Measurements from ENCODE around the gene BAG5.

BAG5 gene

DNA sequence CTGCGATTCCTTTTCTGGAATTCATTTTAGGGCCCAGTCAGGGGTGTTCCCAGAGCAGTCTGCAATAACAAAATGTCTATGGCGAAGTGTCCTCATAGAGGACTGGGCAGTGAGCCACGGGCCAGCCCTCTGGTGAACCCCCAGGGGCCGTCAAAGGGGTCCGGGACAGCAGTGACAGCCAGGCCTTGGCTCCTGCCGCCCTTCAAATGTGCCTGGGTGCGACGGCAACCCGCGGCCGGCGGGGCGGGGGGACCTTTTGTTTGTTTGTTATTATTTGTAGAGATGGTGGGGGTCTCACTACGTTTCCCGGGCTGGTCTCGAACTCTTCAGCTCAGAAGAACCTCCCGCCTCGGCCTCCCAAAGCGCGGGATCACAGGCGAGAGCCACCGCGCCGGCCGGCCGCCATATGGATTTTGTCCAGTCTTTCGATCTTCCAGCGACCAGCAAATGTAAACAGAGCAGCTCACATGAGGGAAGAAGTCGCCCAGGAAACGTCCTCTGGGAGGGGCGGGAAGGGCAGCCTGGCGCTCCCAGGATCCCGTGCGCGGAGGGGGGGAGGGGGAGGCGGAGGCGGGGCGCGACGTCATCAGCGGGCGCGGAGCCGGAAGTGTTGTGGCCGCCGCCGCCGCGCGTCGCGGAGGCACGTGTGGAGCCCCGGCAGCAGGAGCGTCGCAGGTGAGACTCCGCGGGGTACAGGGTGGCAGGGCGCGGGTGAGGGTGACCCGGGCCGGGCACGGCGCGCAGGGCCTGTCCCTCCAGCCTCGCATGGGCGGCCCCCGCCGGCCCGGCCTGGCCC is 33.7 kb downstream of the BAG5 start, which contains the start of gene TRMT61A:
Gene TRMT61A, plus strand, starts transcription at position 610 of the 796 bp plus-strand sequence. CDS start 783 bp downstream, outside the sequence.
- no peak within 1 kb of the TSS for H4K91ac ChIP-seq (ENCODE audit: low read depth, low read length, poor library complexity)
- H3K27me3 ChIP-seq (ENCODE audit: control insufficient read depth in 3 of 3, insufficient read depth in 3 of 3, low read depth in 1 of 3, low read length in 3 of 3) = peaks cover 0 to 8% (median 2%) of the 10 kb centered on the region in 3 experiments
- peak within 1 kb of the TSS; percentile 84 for H3K9ac ChIP-seq (ENCODE audit: low read depth, low read length, poor library complexity)
- H2BK5ac ChIP-seq (ENCODE audit: low read length) = peak within 1 kb of the TSS; percentile 75
- H3K4ac ChIP-seq (ENCODE audit: low read length) = peak within 1 kb of the TSS; percentile 77
- peak within 1 kb of the TSS; percentile 92 for H3K18ac ChIP-seq (ENCODE audit: low read length)
- H3K79me1 ChIP-seq (ENCODE audit: low read depth, low read length) = peaks cover 14% of the 10 kb centered on the region
- H3K27ac ChIP-seq (replicated peaks; ENCODE audit: low read length) = no peak within 1 kb of the TSS
- H2BK120ac ChIP-seq (ENCODE audit: low read depth, low read length) = peak within 1 kb of the TSS; percentile 89
- no peak within 1 kb of the TSS for H4K8ac ChIP-seq (ENCODE audit: low read depth, low read length)
- peak within 1 kb of the TSS; percentile 76 for H2AK5ac ChIP-seq (ENCODE audit: low read depth, low read length)
- no peaks in the 10 kb centered on the region for H3K9me3 ChIP-seq (replicated peaks in 1 of 2; ENCODE audit: control insufficient read depth in 2 of 2, insufficient read depth in 1 of 2, low read depth in 1 of 2, low read length in 2 of 2)
- H3K4me2 ChIP-seq (ENCODE audit: insufficient read depth, low read length, poor library complexity, severe bottlenecking) = peak within 1 kb of the TSS; percentile 90
- peak within 1 kb of the TSS; percentile 89 for H3K23ac ChIP-seq (ENCODE audit: low read depth, low read length, poor library complexity)
- H3K4me1 ChIP-seq (ENCODE audit: control insufficient read depth in 2 of 2, insufficient read depth in 1 of 2, low read depth in 1 of 2, low read length in 2 of 2) = peaks cover 16 to 29% of the 10 kb centered on the region in 2 donors
- peaks cover 0 to 17% of the 10 kb centered on the region in 2 donors for H3K36me3 ChIP-seq (replicated peaks in 1 of 2; ENCODE audit: control insufficient read depth in 2 of 2, insufficient read depth in 2 of 2, low read length in 2 of 2)
- H2BK12ac ChIP-seq (ENCODE audit: low read length) = no peak within 1 kb of the TSS
- peak within 1 kb of the TSS; percentile 71 for H2BK15ac ChIP-seq (ENCODE audit: low read length)
- peak within 1 kb of the TSS; percentile 39 for H3K14ac ChIP-seq (ENCODE audit: low read length)
- H2AFZ ChIP-seq (ENCODE audit: low read length) = peak within 1 kb of the TSS; percentile 83
- peak within 1 kb of the TSS; percentile 94 to 98 for H3K4me3 ChIP-seq (ENCODE audit: low read length in 2 of 2)
- peak; percentile 75 for DNase-seq (ENCODE audit: low spot score)
- WGBS, 2 donors (ENCODE audit: extremely low coverage in 2 of 2, insufficient read length in 2 of 2, insufficient replicate concordance in 1 of 2) = no CpG with 5 or more reads among the region's 70 CpGs

DNA sequence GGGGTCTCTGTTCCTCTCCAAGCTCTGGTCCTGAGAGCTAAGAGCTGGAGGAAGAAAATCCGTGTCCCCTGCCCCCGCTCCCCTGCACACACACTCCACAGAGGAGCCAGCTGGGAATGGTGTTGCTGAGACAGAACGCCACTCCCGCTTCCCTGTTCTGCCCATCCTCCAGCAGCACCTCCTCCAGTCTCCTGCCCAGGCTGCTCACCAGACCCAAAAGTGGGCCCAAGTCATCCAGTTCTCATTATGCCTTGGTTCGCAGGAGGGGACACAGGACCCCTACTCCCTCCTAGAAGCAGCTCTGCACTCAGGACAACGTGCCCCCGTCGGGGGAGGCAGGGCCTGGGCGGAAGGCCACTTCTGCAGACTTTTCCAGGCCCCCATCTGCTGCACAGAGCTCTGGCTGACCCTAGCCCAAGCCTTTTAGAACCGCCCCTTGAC is 34.3 kb downstream of the BAG5 start:
- H4K8ac ChIP-seq (ENCODE audit: low read depth, low read length) = no peak overlapping the region

DNA sequence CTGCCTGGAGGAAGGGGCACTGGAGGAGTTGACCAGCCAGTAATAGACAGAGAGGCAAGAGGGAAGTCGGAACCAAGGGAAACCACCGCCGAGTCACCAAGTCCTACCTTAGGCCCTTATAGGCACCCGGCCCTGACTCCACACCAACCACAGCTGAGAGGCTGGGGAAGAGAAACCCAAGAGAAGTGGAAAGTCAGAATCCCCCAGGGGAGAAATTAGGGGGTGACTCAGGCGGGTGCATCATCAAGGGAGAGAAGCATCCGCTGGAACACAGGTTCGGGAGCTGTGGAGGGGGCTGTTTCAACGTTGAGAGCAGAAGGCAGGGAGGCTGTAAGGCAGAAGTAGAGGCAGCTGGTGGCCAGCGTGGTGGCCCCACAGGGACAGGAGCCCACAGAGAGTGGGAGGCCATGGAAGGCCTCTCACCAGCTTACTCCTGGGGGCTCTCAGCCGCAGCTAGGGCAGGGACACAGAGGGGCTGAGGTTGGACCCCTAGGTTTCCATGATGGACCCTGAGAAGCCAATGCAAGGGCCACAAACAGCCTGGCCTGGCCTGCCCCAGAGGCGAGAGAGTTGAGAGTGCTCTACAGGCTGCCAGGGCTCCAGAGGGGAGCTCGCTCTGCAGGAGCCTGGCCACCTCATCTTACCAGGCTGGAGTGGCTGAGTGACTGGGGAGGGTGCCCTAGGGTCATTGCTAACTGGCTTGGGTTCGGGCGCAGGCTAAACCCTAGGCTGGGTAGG is 34.9 kb downstream of the BAG5 start:
- no peak overlapping the region for H3K18ac ChIP-seq (ENCODE audit: low read length)
- H4K8ac ChIP-seq (ENCODE audit: low read depth, low read length) = no peak overlapping the region
- H3K4me1 ChIP-seq (ENCODE audit: control insufficient read depth in 2 of 2, insufficient read depth in 1 of 2, low read depth in 1 of 2, low read length in 2 of 2) = peaks cover 21 to 39% of the 10 kb centered on the region in 2 donors
- no peak overlapping the region for H2BK5ac ChIP-seq (ENCODE audit: low read length)
- no peak for DNase-seq (ENCODE audit: low spot score)
- H2BK120ac ChIP-seq (ENCODE audit: low read depth, low read length) = no peak overlapping the region
- no peak overlapping the region for H4K91ac ChIP-seq (ENCODE audit: low read depth, low read length, poor library complexity)
- H3K4ac ChIP-seq (ENCODE audit: low read length) = no peak overlapping the region
- H3K23ac ChIP-seq (ENCODE audit: low read depth, low read length, poor library complexity) = peak overlapping the region; percentile 61
- peaks cover 0 to 18% (median 2%) of the 10 kb centered on the region in 3 experiments for H3K27me3 ChIP-seq (ENCODE audit: control insufficient read depth in 3 of 3, insufficient read depth in 3 of 3, low read depth in 1 of 3, low read length in 3 of 3)
- no peak overlapping the region for H3K14ac ChIP-seq (ENCODE audit: low read length)
- H3K79me1 ChIP-seq (ENCODE audit: low read depth, low read length) = peaks cover 14% of the 10 kb centered on the region
- H2AK5ac ChIP-seq (ENCODE audit: low read depth, low read length) = peak overlapping the region; percentile 27
- H3K27ac ChIP-seq (replicated peaks; ENCODE audit: low read length) = no peak overlapping the region
- no peaks in the 10 kb centered on the region for H3K9me3 ChIP-seq (replicated peaks in 1 of 2; ENCODE audit: control insufficient read depth in 2 of 2, insufficient read depth in 1 of 2, low read depth in 1 of 2, low read length in 2 of 2)
- H3K4me3 ChIP-seq (ENCODE audit: low read length in 2 of 2) = peak overlapping the region in 1 of 2 donors; percentile 98
- peak overlapping the region; percentile 63 for H2BK12ac ChIP-seq (ENCODE audit: low read length)
- H2AFZ ChIP-seq (ENCODE audit: low read length) = no peak overlapping the region
- no CpG with 5 or more reads among the region's 14 CpGs for WGBS, 2 donors (ENCODE audit: extremely low coverage in 2 of 2, insufficient read length in 2 of 2, insufficient replicate concordance in 1 of 2)
- peak overlapping the region; percentile 71 for H2BK15ac ChIP-seq (ENCODE audit: low read length)
- no peak overlapping the region for H3K4me2 ChIP-seq (ENCODE audit: insufficient read depth, low read length, poor library complexity, severe bottlenecking)
- peaks cover 0 to 16% of the 10 kb centered on the region in 2 donors for H3K36me3 ChIP-seq (replicated peaks in 1 of 2; ENCODE audit: control insufficient read depth in 2 of 2, insufficient read depth in 2 of 2, low read length in 2 of 2)
- H3K9ac ChIP-seq (ENCODE audit: low read depth, low read length, poor library complexity) = peak overlapping the region; percentile 65

More for the DNA sequence above, 34.3 kb downstream of the BAG5 start:
- peaks cover 0 to 14% (median 2%) of the 10 kb centered on the region in 3 experiments for H3K27me3 ChIP-seq (ENCODE audit: control insufficient read depth in 3 of 3, insufficient read depth in 3 of 3, low read depth in 1 of 3, low read length in 3 of 3)
- peak overlapping the region; percentile 3 for H3K23ac ChIP-seq (ENCODE audit: low read depth, low read length, poor library complexity)
- H3K27ac ChIP-seq (replicated peaks; ENCODE audit: low read length) = no peak overlapping the region
- no peak overlapping the region for H2BK120ac ChIP-seq (ENCODE audit: low read depth, low read length)
- H2AFZ ChIP-seq (ENCODE audit: low read length) = peak overlapping the region; percentile 56
- peak overlapping the region; percentile 92 for H3K18ac ChIP-seq (ENCODE audit: low read length)
- no peaks in the 10 kb centered on the region for H3K9me3 ChIP-seq (replicated peaks in 1 of 2; ENCODE audit: control insufficient read depth in 2 of 2, insufficient read depth in 1 of 2, low read depth in 1 of 2, low read length in 2 of 2)
- no peak overlapping the region for H4K91ac ChIP-seq (ENCODE audit: low read depth, low read length, poor library complexity)
- H2AK5ac ChIP-seq (ENCODE audit: low read depth, low read length) = peak overlapping the region; percentile 27
- H3K4me3 ChIP-seq (ENCODE audit: low read length in 2 of 2) = peak overlapping the region; percentile 80 to 98
- peak overlapping the region; percentile 75 for H2BK5ac ChIP-seq (ENCODE audit: low read length)
- no peak overlapping the region for H3K4ac ChIP-seq (ENCODE audit: low read length)
- H3K36me3 ChIP-seq (replicated peaks in 1 of 2; ENCODE audit: control insufficient read depth in 2 of 2, insufficient read depth in 2 of 2, low read length in 2 of 2) = peaks cover 0 to 17% of the 10 kb centered on the region in 2 donors
- H3K4me1 ChIP-seq (ENCODE audit: control insufficient read depth in 2 of 2, insufficient read depth in 1 of 2, low read depth in 1 of 2, low read length in 2 of 2) = peaks cover 21 to 35% of the 10 kb centered on the region in 2 donors
- no CpG with 5 or more reads among the region's 10 CpGs for WGBS, 2 donors (ENCODE audit: extremely low coverage in 2 of 2, insufficient read length in 2 of 2, insufficient replicate concordance in 1 of 2)
- H3K79me1 ChIP-seq (ENCODE audit: low read depth, low read length) = peaks cover 14% of the 10 kb centered on the region
- H2BK15ac ChIP-seq (ENCODE audit: low read length) = peak overlapping the region; percentile 71
- no peak overlapping the region for H2BK12ac ChIP-seq (ENCODE audit: low read length)
- peak overlapping the region; percentile 90 for H3K4me2 ChIP-seq (ENCODE audit: insufficient read depth, low read length, poor library complexity, severe bottlenecking)
- no peak overlapping the region for H3K14ac ChIP-seq (ENCODE audit: low read length)
- no peak for DNase-seq (ENCODE audit: low spot score)
- peak overlapping the region; percentile 65 for H3K9ac ChIP-seq (ENCODE audit: low read depth, low read length, poor library complexity)

DNA sequence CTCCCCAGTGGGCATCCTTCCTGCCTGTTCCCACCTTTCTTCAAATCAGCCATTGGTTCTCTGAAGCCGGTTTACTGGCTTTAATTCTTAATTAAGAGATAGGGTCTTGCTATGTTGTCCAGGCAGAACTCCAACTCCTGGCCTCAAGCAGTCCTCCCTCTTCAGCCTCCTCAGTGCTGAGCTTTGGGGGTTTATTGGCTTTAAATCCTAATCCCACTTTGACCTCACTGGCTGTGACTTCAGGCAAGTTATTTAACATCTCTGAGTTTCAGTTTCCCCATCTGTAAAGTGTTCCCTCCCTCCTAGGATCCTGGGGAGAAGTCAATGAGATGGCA is 35.6 kb downstream of the BAG5 start:
- WGBS, 2 donors (ENCODE audit: extremely low coverage in 2 of 2, insufficient read length in 2 of 2, insufficient replicate concordance in 1 of 2) = no CpG with 5 or more reads among the region's 1 CpG
- no peak overlapping the region for H2AFZ ChIP-seq (ENCODE audit: low read length)

More for the DNA sequence above, 35.6 kb downstream of the BAG5 start:
- Histone ChIP-seq H3K4me2 (ENCODE audit: insufficient read depth, low read length, poor library complexity, severe bottlenecking) (no peak overlapping the region), H3K36me3 (replicated peaks in 1 of 2; ENCODE audit: control insufficient read depth in 2 of 2, insufficient read depth in 2 of 2, low read length in 2 of 2) (peaks cover 0 to 12% of the 10 kb centered on the region in 2 donors), H3K18ac (ENCODE audit: low read length) (no peak overlapping the region), H3K27me3 (ENCODE audit: control insufficient read depth in 3 of 3, insufficient read depth in 3 of 3, low read depth in 1 of 3, low read length in 3 of 3) (peaks cover 0 to 18% (median 2%) of the 10 kb centered on the region in 3 experiments), H2BK15ac (ENCODE audit: low read length) (no peak overlapping the region), H3K27ac (replicated peaks; ENCODE audit: low read length) (no peak overlapping the region), H3K4me1 (ENCODE audit: control insufficient read depth in 2 of 2, insufficient read depth in 1 of 2, low read depth in 1 of 2, low read length in 2 of 2) (peaks cover 21 to 39% of the 10 kb centered on the region in 2 donors), H4K8ac (ENCODE audit: low read depth, low read length) (no peak overlapping the region), H3K9me3 (replicated peaks in 1 of 2; ENCODE audit: control insufficient read depth in 2 of 2, insufficient read depth in 1 of 2, low read depth in 1 of 2, low read length in 2 of 2) (no peaks in the 10 kb centered on the region), H3K79me1 (ENCODE audit: low read depth, low read length) (peaks cover 17% of the 10 kb centered on the region), H2BK12ac (ENCODE audit: low read length) (no peak overlapping the region), H4K91ac (ENCODE audit: low read depth, low read length, poor library complexity) (no peak overlapping the region), H2AK5ac (ENCODE audit: low read depth, low read length) (peak overlapping the region; percentile 51), H2BK120ac (ENCODE audit: low read depth, low read length) (no peak overlapping the region), H3K9ac (ENCODE audit: low read depth, low read length, poor library complexity) (no peak overlapping the region), H3K14ac (ENCODE audit: low read length) (no peak overlapping the region), H3K23ac (ENCODE audit: low read depth, low read length, poor library complexity) (peak overlapping the region; percentile 51), H3K4ac (ENCODE audit: low read length) (no peak overlapping the region), H3K4me3 (ENCODE audit: low read length in 2 of 2) (no peak overlapping the region), H2BK5ac (ENCODE audit: low read length) (no peak overlapping the region)
- DNase-seq (ENCODE audit: low spot score) = no peak

All from neuronal stem cell (in vitro differentiated cells).